ENCODE measurements around the gene NUAK1. TPM values are rescaled to one million over a fixed set of nuclear protein-coding genes. Genes with fewer than 3 reads are reported as not detected.

NUAK1 gene
- total RNA-seq, 2 experiments from 2014 or later: 0.03 TPM; not detected in 1

DNA sequence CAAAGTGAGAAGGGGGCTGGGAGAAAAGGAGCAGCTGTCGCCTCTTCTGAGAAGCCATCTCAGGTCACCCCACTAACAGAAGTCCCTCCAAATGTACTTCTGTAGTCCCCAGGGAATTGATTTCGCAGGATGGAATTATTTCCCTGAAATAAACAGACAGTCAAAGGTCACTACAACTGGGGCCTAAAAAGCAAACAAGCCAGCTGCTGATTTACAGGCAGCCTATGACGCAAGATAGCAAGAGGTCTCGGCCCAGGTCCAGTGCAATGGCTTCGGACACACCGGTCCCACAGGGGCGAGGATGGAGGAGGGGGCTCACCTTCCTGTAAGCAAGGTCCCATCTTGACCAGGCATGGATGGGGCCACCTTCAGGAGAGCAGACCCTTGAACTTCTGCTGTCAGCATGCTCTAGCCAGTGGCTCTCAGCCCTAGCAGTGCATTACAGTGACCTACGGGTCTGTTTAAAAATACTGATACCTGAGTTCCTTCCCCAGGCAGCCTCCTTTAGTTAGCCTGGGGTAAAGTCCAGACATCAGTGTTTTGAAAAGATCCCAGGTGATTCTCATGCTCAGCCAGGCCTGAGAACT is 18.1 kb downstream of the NUAK1 start:
- no peaks in the 10 kb centered on the region for H4K20me1 ChIP-seq (ENCODE audit: insufficient read depth, low read length)
- no TSS peak for BruUV-seq (replicated peaks)
- no peak overlapping the region for H3K4me2 ChIP-seq (ENCODE audit: low read length)
- H2AFZ ChIP-seq (ENCODE audit: low read length): no peak overlapping the region
- no peak for DNase-seq (ENCODE audit: low spot score)
- CTCF ChIA-PET (ENCODE audit: unreplicated experiment): no interaction called here
- no peaks in the 10 kb centered on the region for H3K9me2 ChIP-seq (ENCODE audit: insufficient read depth, low read length)
- H3K4me1 ChIP-seq (ENCODE audit: insufficient read depth, low read length, poor library complexity, severe bottlenecking): no peaks in the 10 kb centered on the region
- H3K79me2 ChIP-seq (ENCODE audit: insufficient read depth, low read depth, low read length): no peaks in the 10 kb centered on the region
- no peaks in the 10 kb centered on the region for H3K36me3 ChIP-seq (ENCODE audit: insufficient read depth, low read length)
- intact Hi-C loops (cut with micrococcal nuclease; ENCODE audit: unreplicated experiment): no loop called here
- H3K27ac ChIP-seq (ENCODE audit: low read depth, low read length, poor library complexity, severe bottlenecking): no peak overlapping the region
- TF ChIP-seq CTCF (conservative IDR thresholded peaks at IDR 0.05; ENCODE audit: low read length) (no peak), EZH2phosphoT487 (IDR thresholded peaks at IDR 0.05; ENCODE audit: borderline replicate concordance, low read depth, low read length) (no peak)
- POLR2A ChIA-PET: no interaction called here
- H3K4me3 ChIP-seq (ENCODE audit: low read depth, low read length, poor library complexity, severe bottlenecking): no peak overlapping the region
- no peaks in the 10 kb centered on the region for H3K9me3 ChIP-seq (ENCODE audit: low read length)

DNA sequence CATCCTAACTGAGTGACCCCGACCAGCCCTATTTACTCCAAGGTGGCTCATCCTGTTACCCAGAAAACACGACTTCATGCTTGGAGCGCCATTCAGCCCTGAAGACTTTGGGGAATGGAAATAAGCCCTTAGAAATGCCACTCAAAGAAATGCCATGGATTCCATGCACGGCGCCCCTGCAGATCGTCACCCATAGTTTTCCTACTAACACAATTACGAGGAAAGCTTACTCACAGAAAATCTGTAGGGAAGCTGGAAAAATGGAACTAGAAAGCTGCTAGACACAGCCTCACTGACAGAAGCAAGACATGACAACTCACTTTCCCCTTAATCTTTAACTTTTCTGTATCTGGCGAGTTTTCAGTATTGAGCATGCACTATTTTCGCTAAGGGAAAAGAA is 19.5 kb downstream of the NUAK1 start:
- no peak for DNase-seq (ENCODE audit: low spot score)
- no peaks in the 10 kb centered on the region for H3K9me3 ChIP-seq (ENCODE audit: low read length)
- H3K4me3 ChIP-seq (ENCODE audit: low read depth, low read length, poor library complexity, severe bottlenecking): no peak overlapping the region
- H4K20me1 ChIP-seq (ENCODE audit: insufficient read depth, low read length): no peaks in the 10 kb centered on the region
- no peak overlapping the region for H3K4me2 ChIP-seq (ENCODE audit: low read length)
- CTCF ChIA-PET (ENCODE audit: unreplicated experiment): no interaction called here
- H3K27ac ChIP-seq (ENCODE audit: low read depth, low read length, poor library complexity, severe bottlenecking): no peak overlapping the region
- H2AFZ ChIP-seq (ENCODE audit: low read length): no peak overlapping the region
- no peaks in the 10 kb centered on the region for H3K79me2 ChIP-seq (ENCODE audit: insufficient read depth, low read depth, low read length)
- BruUV-seq (replicated peaks): no TSS peak
- intact Hi-C loops (cut with micrococcal nuclease; ENCODE audit: unreplicated experiment): no loop called here
- no peaks in the 10 kb centered on the region for H3K36me3 ChIP-seq (ENCODE audit: insufficient read depth, low read length)
- no peaks in the 10 kb centered on the region for H3K4me1 ChIP-seq (ENCODE audit: insufficient read depth, low read length, poor library complexity, severe bottlenecking)
- POLR2A ChIA-PET: interaction anchor here (1.0 kb wide), 1 partner anchor 11 kb away, joined by 3 read pairs; no protein-coding TSS in a partner anchor
- H3K9me2 ChIP-seq (ENCODE audit: insufficient read depth, low read length): no peaks in the 10 kb centered on the region
- TF ChIP-seq CTCF (conservative IDR thresholded peaks at IDR 0.05; ENCODE audit: low read length) (no peak), EZH2phosphoT487 (IDR thresholded peaks at IDR 0.05; ENCODE audit: borderline replicate concordance, low read depth, low read length) (no peak)

GRCh38 chr12:106118381-106119130 is 20.2 kb downstream of the NUAK1 start:
- BruUV-seq (replicated peaks): no TSS peak
- no peaks in the 10 kb centered on the region for H3K79me2 ChIP-seq (ENCODE audit: insufficient read depth, low read depth, low read length)

More at GRCh38 chr12:106118381-106119130, 20.2 kb downstream of the NUAK1 start:
- Histone ChIP-seq H3K27ac (ENCODE audit: low read depth, low read length, poor library complexity, severe bottlenecking) (no peak overlapping the region), H3K9me2 (ENCODE audit: insufficient read depth, low read length) (no peaks in the 10 kb centered on the region), H3K4me3 (ENCODE audit: low read depth, low read length, poor library complexity, severe bottlenecking) (no peak overlapping the region), H3K36me3 (ENCODE audit: insufficient read depth, low read length) (no peaks in the 10 kb centered on the region), H3K4me2 (ENCODE audit: low read length) (no peak overlapping the region), H4K20me1 (ENCODE audit: insufficient read depth, low read length) (no peaks in the 10 kb centered on the region), H3K9me3 (ENCODE audit: low read length) (no peaks in the 10 kb centered on the region), H2AFZ (ENCODE audit: low read length) (no peak overlapping the region), H3K4me1 (ENCODE audit: insufficient read depth, low read length, poor library complexity, severe bottlenecking) (no peaks in the 10 kb centered on the region)
- TF ChIP-seq EZH2phosphoT487 (IDR thresholded peaks at IDR 0.05; ENCODE audit: borderline replicate concordance, low read depth, low read length) (no peak), CTCF (conservative IDR thresholded peaks at IDR 0.05; ENCODE audit: low read length) (no peak)
- DNase-seq (ENCODE audit: low spot score): no peak
- intact Hi-C loops (cut with micrococcal nuclease; ENCODE audit: unreplicated experiment): no loop called here
- ChIA-PET POLR2A (interaction anchor here (1.0 kb wide), 1 partner anchor 27 kb away, joined by 3 read pairs; no protein-coding TSS in a partner anchor), CTCF (ENCODE audit: unreplicated experiment) (no interaction called here)
